PC-3 (cell line): ENCODE measurements around the gene ALG8.

Source experiments
- EZH2 ChIP-seq: fragments of 300-600 bp; sonication (generic); IDR thresholded peaks from one replicate; pipeline ENCODE4 v1.6.1; 2017; ENCODE audit warnings: antibody characterized with exemption, mild to moderate bottlenecking, low read length; ENCODE audit not compliant: unreplicated experiment
- EZH2phosphoT487 ChIP-seq: fragments of 300-600 bp; sonication (generic); IDR thresholded peaks from 2 replicates; pipeline ENCODE4 v1.6.1; 2018; ENCODE audit warnings: mild to moderate bottlenecking, antibody characterized with exemption, low read length, borderline replicate concordance
- TF ChIP-seq, protein P1 (sequence below): fragments of 300-600 bp; sonication (generic); conservative IDR thresholded peaks from 2 replicates; pipeline ENCODE4 v1.5.1; 2017; ENCODE audit warnings: antibody characterized with exemption, low read depth, mild to moderate bottlenecking, low read length

DNA sequence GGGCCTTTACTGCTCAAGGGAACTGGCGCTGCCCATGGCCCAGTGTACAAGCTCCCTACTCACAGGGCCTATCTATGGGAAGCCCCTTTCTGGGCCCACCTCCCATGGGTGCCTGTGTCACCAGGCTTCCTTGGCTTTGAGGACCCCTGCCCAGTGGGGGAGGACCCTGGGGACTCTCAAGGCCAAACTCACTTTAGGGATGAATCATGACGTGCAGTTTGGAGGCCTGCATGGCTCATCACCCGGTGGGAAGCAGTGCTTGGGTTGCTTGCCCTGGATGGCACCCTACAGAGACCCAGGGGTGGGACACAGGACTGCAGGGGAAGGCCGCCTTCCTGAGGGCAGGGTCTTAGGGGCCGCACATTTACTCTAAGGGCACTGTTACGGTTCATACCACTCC is 32.5 kb upstream of the ALG8 start:
- TF ChIP-seq, protein P1, sequence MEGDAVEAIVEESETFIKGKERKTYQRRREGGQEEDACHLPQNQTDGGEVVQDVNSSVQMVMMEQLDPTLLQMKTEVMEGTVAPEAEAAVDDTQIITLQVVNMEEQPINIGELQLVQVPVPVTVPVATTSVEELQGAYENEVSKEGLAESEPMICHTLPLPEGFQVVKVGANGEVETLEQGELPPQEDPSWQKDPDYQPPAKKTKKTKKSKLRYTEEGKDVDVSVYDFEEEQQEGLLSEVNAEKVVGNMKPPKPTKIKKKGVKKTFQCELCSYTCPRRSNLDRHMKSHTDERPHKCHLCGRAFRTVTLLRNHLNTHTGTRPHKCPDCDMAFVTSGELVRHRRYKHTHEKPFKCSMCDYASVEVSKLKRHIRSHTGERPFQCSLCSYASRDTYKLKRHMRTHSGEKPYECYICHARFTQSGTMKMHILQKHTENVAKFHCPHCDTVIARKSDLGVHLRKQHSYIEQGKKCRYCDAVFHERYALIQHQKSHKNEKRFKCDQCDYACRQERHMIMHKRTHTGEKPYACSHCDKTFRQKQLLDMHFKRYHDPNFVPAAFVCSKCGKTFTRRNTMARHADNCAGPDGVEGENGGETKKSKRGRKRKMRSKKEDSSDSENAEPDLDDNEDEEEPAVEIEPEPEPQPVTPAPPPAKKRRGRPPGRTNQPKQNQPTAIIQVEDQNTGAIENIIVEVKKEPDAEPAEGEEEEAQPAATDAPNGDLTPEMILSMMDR = no peak
- TF ChIP-seq EZH2 (no peak), EZH2phosphoT487 (no peak)
